A549 (cell line): ENCODE data around the gene TOMM40. TPM values are rescaled to one million over a fixed set of nuclear protein-coding genes. Genes with fewer than 3 reads are reported as not detected.
A peak's percentile ranks its signal among the peaks of the same experiment; 100 is the strongest.

Source experiments
- ATAC-seq, 2 experiments: fragments of 200-7000 bp in 1 of 2; fragments of >200 bp in 1 of 2; cut with Nextera tagmentation in 1 of 2; cut with Tn5 transposase in 1 of 2; 3 replicates each; pipeline versions ENCODE4 v1.8.0 to v1.9.1; 2018 to 2020; ENCODE audit warnings: mild to moderate bottlenecking in 1 of 2, moderate library complexity in 1 of 2
- CTCF ChIA-PET: fragments of 300-600 bp; sonication (Branson Sonifier 250); formaldehyde crosslinking; extraction: SDS; loops from one replicate; lab custom pipeline; 2021; ENCODE audit warnings: antibody characterized with exemption, inconsistent platforms; lab: Yijun Ruan, JAX
- POLR2A ChIA-PET: fragments of 350-600 bp; formaldehyde crosslinking; extraction: SDS; loops from one replicate; lab custom pipeline; 2021; ENCODE audit warnings: antibody characterized with exemption, inconsistent platforms; lab: Yijun Ruan, JAX
- DNase-seq, 2 experiments: peaks; one replicate each; pipeline versions ENCODE4 v3.0.0 to v3.0.0-alpha.2; 2011 to 2016; ENCODE audit warnings: low read depth in 1 of 2, low spot score in 1 of 2
- FAIRE-seq: peaks from 2 replicates; lab custom pipeline; 2011; peaks lifted over from hg19 to GRCh38; lab: Jason Lieb, UNC
- H3K27ac ChIP-seq, 2 experiments: fragments of >200 bp; sonication (Bioruptor Twin); formaldehyde crosslinking; 3 replicates each; pipeline ENCODE4 v1.5.1; 2016 to 2017
- H3K4me1 ChIP-seq: fragments of >200 bp; sonication (Bioruptor Twin); formaldehyde crosslinking; 3 replicates; pipeline ENCODE4 v1.6.1; 2016
- H3K4me2 ChIP-seq: fragments of >200 bp; sonication (Bioruptor Twin); formaldehyde crosslinking; 3 replicates; pipeline ENCODE4 v1.6.1; 2016
- H3K4me3 ChIP-seq: fragments of >200 bp; sonication (Bioruptor Twin); formaldehyde crosslinking; 3 replicates; pipeline ENCODE4 v1.5.1; 2016
- H3K9me3 ChIP-seq: fragments of >200 bp; sonication (Bioruptor Twin); formaldehyde crosslinking; 3 replicates; pipeline ENCODE4 v1.6.1; 2016
- CBX2 ChIP-seq: fragments of 200-600 bp; sonication (generic); IDR thresholded peaks from 2 replicates; pipeline ENCODE4 v1.6.1; 2016; ENCODE audit warnings: low read depth, mild to moderate bottlenecking, borderline replicate concordance
- CEBPB ChIP-seq, 2 experiments: fragments of >200 bp in 1 of 2; sonication (Bioruptor Twin) in 1 of 2; formaldehyde crosslinking in 1 of 2; IDR thresholded peaks; 2 replicates each; pipeline ENCODE4 v1.6.1; 2012 to 2016
- CHD2 ChIP-seq: fragments of 150-350 bp; IDR thresholded peaks from 2 replicates; pipeline ENCODE4 v1.6.1; 2014; ENCODE audit warnings: low read length; ENCODE audit not compliant: partially characterized antibody
- CHD4 ChIP-seq: fragments of 200-600 bp; sonication (generic); IDR thresholded peaks from 2 replicates; pipeline ENCODE4 v1.6.1; 2016; ENCODE audit warnings: antibody characterized with exemption, mild to moderate bottlenecking, borderline replicate concordance
- EHMT2 ChIP-seq: fragments of 200-600 bp; sonication (generic); IDR thresholded peaks from 2 replicates; pipeline ENCODE4 v1.6.1; 2016; ENCODE audit warnings: antibody characterized with exemption, low read depth, mild to moderate bottlenecking, moderate library complexity
- ESRRA ChIP-seq: fragments of 150-350 bp; IDR thresholded peaks from 2 replicates; pipeline ENCODE4 v1.6.1; 2014; ENCODE audit warnings: mild to moderate bottlenecking, low read length, borderline replicate concordance
- FOSB ChIP-seq: fragments of 250-450 bp; sonication (Bioruptor Pico); IDR thresholded peaks from 2 replicates; pipeline ENCODE4 v1.5.0; 2020; ENCODE audit warnings: mild to moderate bottlenecking, moderate library complexity
- GATA3 ChIP-seq: IDR thresholded peaks from 2 replicates; pipeline ENCODE4 v1.6.1; 2012; ENCODE audit warnings: borderline replicate concordance
- HEYL ChIP-seq: fragments of 250-450 bp; sonication (Bioruptor Pico); IDR thresholded peaks from 2 replicates; pipeline ENCODE4 v1.8.0; 2021; ENCODE audit warnings: mild to moderate bottlenecking, moderate library complexity
- HMGXB4 ChIP-seq: fragments of 250-450 bp; sonication (Bioruptor Pico); IDR thresholded peaks from 2 replicates; pipeline ENCODE4 v1.5.0; 2021; ENCODE audit warnings: mild to moderate bottlenecking, moderate library complexity, borderline replicate concordance
- HOXA7 ChIP-seq: fragments of 250-450 bp; sonication (Bioruptor Pico); IDR thresholded peaks from 2 replicates; pipeline ENCODE4 v1.5.0; 2020; ENCODE audit warnings: mild to moderate bottlenecking, moderate library complexity
- HOXB13 ChIP-seq: fragments of 250-450 bp; sonication (Bioruptor Pico); IDR thresholded peaks from 2 replicates; pipeline ENCODE4 v1.5.0; 2020; ENCODE audit warnings: low read depth, mild to moderate bottlenecking, moderate library complexity
- HOXB5 ChIP-seq: fragments of 250-450 bp; sonication (Bioruptor Pico); IDR thresholded peaks from 2 replicates; pipeline ENCODE4 v1.5.0; 2020; ENCODE audit warnings: mild to moderate bottlenecking, moderate library complexity
- JUN ChIP-seq, 2 experiments: fragments of >200 bp; sonication (Bioruptor Twin); formaldehyde crosslinking; IDR thresholded peaks; 2 replicates in 1 of 2; 3 replicates in 1 of 2; pipeline ENCODE4 v1.6.1; 2016 to 2017
- KDM1A ChIP-seq: fragments of 200-600 bp; sonication (generic); IDR thresholded peaks from 2 replicates; pipeline ENCODE4 v1.6.1; 2016; ENCODE audit warnings: low read depth, mild to moderate bottlenecking
- KDM5A ChIP-seq: fragments of 200-600 bp; sonication (generic); IDR thresholded peaks from 2 replicates; pipeline ENCODE4 v1.6.1; 2016; ENCODE audit warnings: antibody characterized with exemption, mild to moderate bottlenecking
- POLR2AphosphoS2 ChIP-seq: conservative IDR thresholded peaks from 2 replicates; pipeline ENCODE4 v1.6.1; 2012; ENCODE audit warnings: low read length, improper control_type of control experiment, inconsistent platforms
- RARB ChIP-seq: fragments of 250-450 bp; sonication (Bioruptor Pico); IDR thresholded peaks from 2 replicates; pipeline ENCODE4 v1.8.0; 2021; ENCODE audit warnings: mild to moderate bottlenecking, moderate library complexity
- RNF2 ChIP-seq: fragments of 200-600 bp; sonication (generic); IDR thresholded peaks from 2 replicates; pipeline ENCODE4 v1.6.1; 2016; ENCODE audit warnings: low read depth, mild to moderate bottlenecking, antibody characterized with exemption, moderate library complexity, borderline replicate concordance
- SMC3 ChIP-seq: fragments of >200 bp; sonication (Bioruptor Twin); formaldehyde crosslinking; IDR thresholded peaks from 3 replicates; pipeline ENCODE4 v1.6.1; 2018; ENCODE audit warnings: inconsistent platforms
- SREBF2 ChIP-seq: fragments of 450-650 bp; IDR thresholded peaks from 2 replicates; pipeline ENCODE4 v1.6.1; 2014; ENCODE audit warnings: mild to moderate bottlenecking, moderate library complexity
- TFCP2L1 ChIP-seq: fragments of 250-450 bp; sonication (Bioruptor Pico); IDR thresholded peaks from 2 replicates; pipeline ENCODE4 v1.5.0; 2021; ENCODE audit warnings: mild to moderate bottlenecking
- TP53 ChIP-seq: fragments of 250-450 bp; sonication (Bioruptor Pico); IDR thresholded peaks from 2 replicates; pipeline ENCODE4 v1.5.0; 2021; ENCODE audit warnings: mild to moderate bottlenecking, moderate library complexity
- ZC3H11A ChIP-seq: fragments of 450-650 bp; IDR thresholded peaks from 2 replicates; pipeline ENCODE4 v1.6.1; 2014; ENCODE audit warnings: antibody characterized with exemption, mild to moderate bottlenecking
- ZNF302 ChIP-seq: fragments of 250-450 bp; sonication (Bioruptor Pico); IDR thresholded peaks from 2 replicates; pipeline ENCODE4 v1.9.0; 2021; ENCODE audit warnings: inconsistent platforms, mild to moderate bottlenecking, moderate library complexity
- ZSCAN20 ChIP-seq: fragments of 250-450 bp; sonication (Bioruptor Pico); IDR thresholded peaks from 2 replicates; pipeline ENCODE4 v1.8.0; 2022; ENCODE audit warnings: mild to moderate bottlenecking, moderate library complexity
- WGBS: methylation state at CpG from one replicate; pipeline ENCODE4 v1.1.6; 2017; ENCODE audit errors: missing lambda C conversion rate; 5-methylcytosine and 5-hydroxymethylcytosine counted together
- polyA plus RNA-seq, 4 experiments: library from polyadenylated mRNA; depleted of rRNA in 3 of 4; stranded (reverse); fragments of >200 nt; fragmentation: RNase III in 1 of 4; extraction: RNeasy Plus Mini Kit Qiagen cat#74134 plus additional on column Dnase treatment in 1 of 4; gene quantifications; 2 replicates in 3 of 4; 3 replicates in 1 of 4; pipeline ENCODE4 v1.2.3, GENCODE V29; 2011 to 2017
- TF ChIP-seq, protein P1 (sequence below): IDR thresholded peaks from 2 replicates; pipeline ENCODE4 v1.6.1; 2012
- TF ChIP-seq, protein P2 (sequence below): fragments of 200-600 bp; sonication (generic); IDR thresholded peaks from 2 replicates; pipeline ENCODE4 v1.6.1; 2016; ENCODE audit warnings: antibody characterized with exemption, mild to moderate bottlenecking, moderate library complexity
- TF ChIP-seq, protein P3 (sequence below): IDR thresholded peaks from 2 replicates; pipeline ENCODE4 v1.6.1; 2012; ENCODE audit warnings: low read depth, borderline replicate concordance

TOMM40 gene
- polyA plus RNA-seq, 2 of the 4 experiments (the other 2 are of a cell fraction) = 92.7 to 180 TPM

DNA sequence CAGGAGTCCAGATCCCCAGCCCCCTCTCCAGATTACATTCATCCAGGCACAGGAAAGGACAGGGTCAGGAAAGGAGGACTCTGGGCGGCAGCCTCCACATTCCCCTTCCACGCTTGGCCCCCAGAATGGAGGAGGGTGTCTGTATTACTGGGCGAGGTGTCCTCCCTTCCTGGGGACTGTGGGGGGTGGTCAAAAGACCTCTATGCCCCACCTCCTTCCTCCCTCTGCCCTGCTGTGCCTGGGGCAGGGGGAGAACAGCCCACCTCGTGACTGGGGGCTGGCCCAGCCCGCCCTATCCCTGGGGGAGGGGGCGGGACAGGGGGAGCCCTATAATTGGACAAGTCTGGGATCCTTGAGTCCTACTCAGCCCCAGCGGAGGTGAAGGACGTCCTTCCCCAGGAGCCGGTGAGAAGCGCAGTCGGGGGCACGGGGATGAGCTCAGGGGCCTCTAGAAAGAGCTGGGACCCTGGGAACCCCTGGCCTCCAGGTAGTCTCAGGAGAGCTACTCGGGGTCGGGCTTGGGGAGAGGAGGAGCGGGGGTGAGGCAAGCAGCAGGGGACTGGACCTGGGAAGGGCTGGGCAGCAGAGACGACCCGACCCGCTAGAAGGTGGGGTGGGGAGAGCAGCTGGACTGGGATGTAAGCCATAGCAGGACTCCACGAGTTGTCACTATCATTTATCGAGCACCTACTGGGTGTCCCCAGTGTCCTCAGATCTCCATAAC, 14.5 kb downstream of the TOMM40 start, which contains the start of gene APOE:
APOE (plus strand) TSS at position 360 of the 724 bp plus-strand sequence. CDS start 829 bp downstream, outside the sequence.
- ChIA-PET POLR2A (interaction anchor here (0.6 to 2.1 kb wide), 4 partner anchors 15 to 133 kb away, joined by 3 to 7 read pairs (median 6); partner anchors contain the start of genes CLPTM1 and TOMM40), CTCF (interaction anchor here (0.6 to 18.1 kb wide), 15 partner anchors 7 to 154 kb away, joined by 3 to 303 read pairs (median 4); partner anchors contain the start of genes APOC1, APOC2 and CLPTM1)
- Histone ChIP-seq H3K4me3 (peak within 1 kb of the TSS; percentile 36), H3K4me2 (peak within 1 kb of the TSS; percentile 81), H3K27ac (peak within 1 kb of the TSS; percentile 26 to 77; a peak in 5 of 6 replicates), H3K4me1 (peaks cover 36% of the 10 kb centered on the region), H3K9me3 (no peaks in the 10 kb centered on the region)
- no peak for TF ChIP-seq KDM1A
- TF ChIP-seq HOXB13 (CRISPR knock-in tag) = no peak
- TF ChIP-seq, protein P1, sequence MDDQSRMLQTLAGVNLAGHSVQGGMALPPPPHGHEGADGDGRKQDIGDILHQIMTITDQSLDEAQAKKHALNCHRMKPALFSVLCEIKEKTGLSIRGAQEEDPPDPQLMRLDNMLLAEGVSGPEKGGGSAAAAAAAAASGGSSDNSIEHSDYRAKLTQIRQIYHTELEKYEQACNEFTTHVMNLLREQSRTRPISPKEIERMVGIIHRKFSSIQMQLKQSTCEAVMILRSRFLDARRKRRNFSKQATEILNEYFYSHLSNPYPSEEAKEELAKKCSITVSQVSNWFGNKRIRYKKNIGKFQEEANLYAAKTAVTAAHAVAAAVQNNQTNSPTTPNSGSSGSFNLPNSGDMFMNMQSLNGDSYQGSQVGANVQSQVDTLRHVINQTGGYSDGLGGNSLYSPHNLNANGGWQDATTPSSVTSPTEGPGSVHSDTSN = no peak
- TF ChIP-seq POLR2AphosphoS2 = peak; percentile 86; the same call in 1 of the 2 replicates
- TF ChIP-seq HOXA7 (CRISPR knock-in tag) = 0 out of 2 replicates have a peak, but pooled peaks have one; percentile 70
- no peak for TF ChIP-seq RNF2
- no peak for TF ChIP-seq HMGXB4 (CRISPR knock-in tag)
- peak; percentile 41; the same call in 1 of the 2 replicates for TF ChIP-seq FOSB (CRISPR knock-in tag)
- TF ChIP-seq CBX2 = no peak
- TF ChIP-seq RARB = no peak
- TF ChIP-seq HOXB5 (CRISPR knock-in tag) = no peak
- TF ChIP-seq EHMT2 = no peak
- no peak for TF ChIP-seq HEYL (CRISPR knock-in tag)
- no peak for TF ChIP-seq ZSCAN20
- no peak for TF ChIP-seq ZNF302 (CRISPR knock-in tag)
- TF ChIP-seq CHD4 = no peak
- TF ChIP-seq CHD2 = no peak
- TF ChIP-seq, protein P2, sequence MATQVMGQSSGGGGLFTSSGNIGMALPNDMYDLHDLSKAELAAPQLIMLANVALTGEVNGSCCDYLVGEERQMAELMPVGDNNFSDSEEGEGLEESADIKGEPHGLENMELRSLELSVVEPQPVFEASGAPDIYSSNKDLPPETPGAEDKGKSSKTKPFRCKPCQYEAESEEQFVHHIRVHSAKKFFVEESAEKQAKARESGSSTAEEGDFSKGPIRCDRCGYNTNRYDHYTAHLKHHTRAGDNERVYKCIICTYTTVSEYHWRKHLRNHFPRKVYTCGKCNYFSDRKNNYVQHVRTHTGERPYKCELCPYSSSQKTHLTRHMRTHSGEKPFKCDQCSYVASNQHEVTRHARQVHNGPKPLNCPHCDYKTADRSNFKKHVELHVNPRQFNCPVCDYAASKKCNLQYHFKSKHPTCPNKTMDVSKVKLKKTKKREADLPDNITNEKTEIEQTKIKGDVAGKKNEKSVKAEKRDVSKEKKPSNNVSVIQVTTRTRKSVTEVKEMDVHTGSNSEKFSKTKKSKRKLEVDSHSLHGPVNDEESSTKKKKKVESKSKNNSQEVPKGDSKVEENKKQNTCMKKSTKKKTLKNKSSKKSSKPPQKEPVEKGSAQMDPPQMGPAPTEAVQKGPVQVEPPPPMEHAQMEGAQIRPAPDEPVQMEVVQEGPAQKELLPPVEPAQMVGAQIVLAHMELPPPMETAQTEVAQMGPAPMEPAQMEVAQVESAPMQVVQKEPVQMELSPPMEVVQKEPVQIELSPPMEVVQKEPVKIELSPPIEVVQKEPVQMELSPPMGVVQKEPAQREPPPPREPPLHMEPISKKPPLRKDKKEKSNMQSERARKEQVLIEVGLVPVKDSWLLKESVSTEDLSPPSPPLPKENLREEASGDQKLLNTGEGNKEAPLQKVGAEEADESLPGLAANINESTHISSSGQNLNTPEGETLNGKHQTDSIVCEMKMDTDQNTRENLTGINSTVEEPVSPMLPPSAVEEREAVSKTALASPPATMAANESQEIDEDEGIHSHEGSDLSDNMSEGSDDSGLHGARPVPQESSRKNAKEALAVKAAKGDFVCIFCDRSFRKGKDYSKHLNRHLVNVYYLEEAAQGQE = no peak
- TF ChIP-seq KDM5A = no peak
- TF ChIP-seq TFCP2L1 (CRISPR knock-in tag) = peak; percentile 55; the same call in 1 of the 2 replicates
- TF ChIP-seq, protein P3, sequence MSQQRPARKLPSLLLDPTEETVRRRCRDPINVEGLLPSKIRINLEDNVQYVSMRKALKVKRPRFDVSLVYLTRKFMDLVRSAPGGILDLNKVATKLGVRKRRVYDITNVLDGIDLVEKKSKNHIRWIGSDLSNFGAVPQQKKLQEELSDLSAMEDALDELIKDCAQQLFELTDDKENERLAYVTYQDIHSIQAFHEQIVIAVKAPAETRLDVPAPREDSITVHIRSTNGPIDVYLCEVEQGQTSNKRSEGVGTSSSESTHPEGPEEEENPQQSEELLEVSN = no peak
- no peak for TF ChIP-seq ESRRA
- no peak for TF ChIP-seq SREBF2
- TF ChIP-seq CEBPB (IDR thresholded peaks at IDR 0.05) = no peak
- no peak for TF ChIP-seq SMC3
- no peak for TF ChIP-seq TP53 (CRISPR knock-in tag)
- no peak for TF ChIP-seq GATA3
- no peak for TF ChIP-seq ZC3H11A
- no peak for TF ChIP-seq JUN (IDR thresholded peaks at IDR 0.05)
- ATAC-seq (peak; percentile 39 to 52), DNase-seq (no peak), FAIRE-seq (no peak)
- WGBS = 30% methylated on average over 17 of the region's 20 CpGs
